GM12892 (cell line): ENCODE measurements around the gene ARRDC3.
A peak's percentile ranks its signal among the peaks of the same experiment; 100 is the strongest.
"Not testable (repeated sequence)": the region's sequence is repeated elsewhere in the genome, so short reads cannot be mapped to it uniquely, and the experiment has no call there.

Experiments used
- DNase-seq: peaks from one replicate; pipeline ENCODE4 v3.0.0; 2011; ENCODE audit not compliant: insufficient read length
- FAIRE-seq: peaks from 2 replicates; lab custom pipeline; 2011; peaks lifted over from hg19 to GRCh38; lab: Jason Lieb, UNC
- POLR2A ChIP-seq: IDR thresholded peaks from 2 replicates; pipeline ENCODE4 v1.6.1; 2011; ENCODE audit warnings: low read depth, low read length, control low read depth
- POLR2AphosphoS5 ChIP-seq: IDR thresholded peaks from 2 replicates; pipeline ENCODE4 v1.6.1; 2011; ENCODE audit warnings: low read depth, low read length, control low read depth
- TAF1 ChIP-seq: IDR thresholded peaks from 2 replicates; pipeline ENCODE4 v1.6.1; 2011; ENCODE audit warnings: low read depth, mild to moderate bottlenecking, control low read depth, low read length, borderline replicate concordance

The ARRDC3 gene

GRCh38 chr5:91409304-91409703 is 26.2 kb upstream of the ARRDC3 start:
- FAIRE-seq (no peak), DNase-seq (no peak)

GRCh38 chr5:91408710-91409109 is 25.6 kb upstream of the ARRDC3 start:
- DNase-seq, result no peak
- FAIRE-seq, result no peak

More at GRCh38 chr5:91409304-91409703, 26.2 kb upstream of the ARRDC3 start:
- no peak for TF ChIP-seq POLR2A
- no peak for TF ChIP-seq POLR2AphosphoS5
- TF ChIP-seq TAF1, result no peak

GRCh38 chr5:91407204-91407603 is 24.1 kb upstream of the ARRDC3 start:
- TF ChIP-seq TAF1, result no peak
- TF ChIP-seq POLR2AphosphoS5, result no peak
- no peak for TF ChIP-seq POLR2A
- no peak for FAIRE-seq

More at GRCh38 chr5:91408710-91409109, 25.6 kb upstream of the ARRDC3 start:
- TF ChIP-seq POLR2AphosphoS5, result no peak
- no peak for TF ChIP-seq POLR2A
- TF ChIP-seq TAF1, result no peak

GRCh38 chr5:91403438-91403837 is 20.3 kb upstream of the ARRDC3 start:
- no peak for DNase-seq
- no peak for FAIRE-seq
- no peak for TF ChIP-seq POLR2AphosphoS5
- no peak for TF ChIP-seq POLR2A
- no peak for TF ChIP-seq TAF1

More at GRCh38 chr5:91407204-91407603, 24.1 kb upstream of the ARRDC3 start:
- no peak for DNase-seq

GRCh38 chr5:91401175-91401574 is 18.1 kb upstream of the ARRDC3 start:
- no peak for FAIRE-seq
- no peak for TF ChIP-seq POLR2A
- TF ChIP-seq POLR2AphosphoS5, result no peak
- no peak for TF ChIP-seq TAF1
- no peak for DNase-seq

GRCh38 chr5:91397791-91398190 is 14.7 kb upstream of the ARRDC3 start:
- DNase-seq, result no peak
- TF ChIP-seq POLR2AphosphoS5 (no peak), POLR2A (no peak), TAF1 (no peak)
- no peak for FAIRE-seq

GRCh38 chr5:91390268-91390667 is 7.2 kb upstream of the ARRDC3 start:
- no peak for FAIRE-seq

GRCh38 chr5:91389555-91389954 is 6.4 kb upstream of the ARRDC3 start:
- DNase-seq, FAIRE-seq: not testable (repeated sequence)

More at GRCh38 chr5:91390268-91390667, 7.2 kb upstream of the ARRDC3 start:
- no peak for DNase-seq
- TF ChIP-seq POLR2AphosphoS5 (no peak), TAF1 (no peak), POLR2A (no peak)

GRCh38 chr5:91388362-91388761 is 5.2 kb upstream of the ARRDC3 start:
- DNase-seq, result no peak
- no peak for FAIRE-seq
- no peak for TF ChIP-seq TAF1
- TF ChIP-seq POLR2A, result no peak
- no peak for TF ChIP-seq POLR2AphosphoS5

GRCh38 chr5:91386120-91386519 is 3.0 kb upstream of the ARRDC3 start:
- no peak for DNase-seq
- FAIRE-seq, result no peak

GRCh38 chr5:91385596-91385995 is 2.5 kb upstream of the ARRDC3 start:
- not testable (repeated sequence) for FAIRE-seq, DNase-seq

More at GRCh38 chr5:91386120-91386519, 3.0 kb upstream of the ARRDC3 start:
- TF ChIP-seq POLR2A (no peak), POLR2AphosphoS5 (no peak), TAF1 (no peak)

GRCh38 chr5:91384671-91385430 is 1.7 kb upstream of the ARRDC3 start:
- no peak for TF ChIP-seq POLR2AphosphoS5
- TF ChIP-seq TAF1, result no peak
- no peak for TF ChIP-seq POLR2A
- FAIRE-seq (peak; percentile 67), DNase-seq (peak; percentile 23)

- TF ChIP-seq POLR2AphosphoS5 (no peak), TAF1 (no peak), POLR2A (no peak)
- FAIRE-seq (no peak), DNase-seq (no peak)
Measured at GRCh38 chr5:91383956-91384300, 811 bp upstream of the ARRDC3 start.

- DNase-seq, result no peak
- FAIRE-seq, result peak; percentile 78
- TF ChIP-seq POLR2AphosphoS5 (no peak), TAF1 (no peak), POLR2A (no peak)
Measured at GRCh38 chr5:91382530-91383026, 539 bp downstream of the ARRDC3 start.
